OCI-M2 (cell line): ENCODE results near the gene ME3.

ENCODE experiments used
- DNase-seq: peaks from one replicate; lab custom pipeline; 2025; ENCODE audit not compliant: unreplicated experiment; lab: John Stamatoyannopoulos, UW

ME3 gene

DNA sequence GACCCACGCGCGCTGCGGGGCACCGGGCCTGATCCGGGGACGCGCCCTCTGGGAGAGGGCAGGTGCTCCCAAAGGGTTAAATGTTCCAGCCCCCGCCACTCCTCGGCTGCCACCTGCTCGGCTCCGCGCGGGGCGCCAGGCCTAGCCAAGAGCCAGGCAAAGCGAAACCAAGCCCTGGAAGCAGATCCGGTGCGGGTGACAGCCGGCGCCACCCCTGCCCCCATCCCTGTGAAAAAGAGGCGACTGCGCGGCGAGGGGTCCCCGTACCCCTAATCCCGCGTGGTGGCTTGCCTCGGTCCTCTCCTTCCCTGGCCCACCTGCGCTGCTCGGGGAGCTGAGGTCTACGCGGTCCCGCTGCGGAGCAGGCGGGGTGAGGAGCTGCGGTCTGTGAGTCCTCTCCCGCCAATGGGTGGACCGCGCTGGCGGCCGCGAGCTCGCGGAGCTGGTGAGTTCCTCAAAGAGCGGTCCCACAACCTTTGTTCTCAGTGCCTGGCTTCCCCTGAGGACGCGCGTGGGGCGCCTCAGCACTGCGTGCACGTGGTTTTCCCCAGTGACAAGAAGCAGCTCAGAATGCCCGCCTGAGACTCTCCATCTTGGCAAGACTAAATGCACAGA is at the start of gene ME3:
Gene ME3, minus strand, starts transcription at position 610 of the 615 bp plus-strand sequence.
- DNase-seq, result no peak

DNA sequence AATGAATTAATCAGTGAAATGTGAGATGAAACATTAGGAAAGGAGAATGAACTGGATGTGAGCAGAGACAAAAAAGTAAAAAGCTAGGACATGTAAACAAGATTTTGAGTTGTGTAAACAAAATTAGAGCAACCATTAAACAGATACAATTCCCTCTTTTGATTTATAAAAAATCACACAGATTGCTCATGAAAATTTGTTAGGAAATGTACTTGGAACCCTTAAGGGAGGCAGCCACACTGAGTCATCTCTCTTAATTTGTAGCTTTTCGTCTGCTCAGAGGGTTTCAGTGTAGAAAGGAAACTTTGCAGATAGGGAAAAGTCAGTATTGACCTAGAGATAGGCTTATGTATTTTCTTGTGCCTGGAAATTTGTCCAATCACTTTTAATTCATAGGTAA is 49.6 kb upstream of the ME3 start:
- DNase-seq, result no peak

DNA sequence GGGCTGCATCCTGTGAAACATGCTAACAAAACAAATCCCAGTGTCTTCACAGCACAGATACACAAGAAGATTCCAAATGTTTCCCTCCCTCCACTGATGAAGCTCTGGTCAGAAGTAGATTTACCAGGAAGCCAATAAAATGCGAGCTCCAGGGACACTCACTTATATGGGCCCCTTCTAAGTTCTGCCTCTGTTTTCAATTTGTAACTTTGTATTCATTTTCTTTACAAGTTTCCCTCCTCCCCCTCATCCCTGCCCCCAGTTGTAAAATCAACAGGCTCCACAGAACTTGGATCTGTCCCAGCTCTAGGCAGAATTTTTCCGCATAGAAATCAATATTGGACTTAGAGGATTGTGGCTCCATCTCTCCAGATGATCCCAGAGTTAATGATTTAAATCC is 48.1 kb upstream of the ME3 start:
- no peak for DNase-seq

DNA sequence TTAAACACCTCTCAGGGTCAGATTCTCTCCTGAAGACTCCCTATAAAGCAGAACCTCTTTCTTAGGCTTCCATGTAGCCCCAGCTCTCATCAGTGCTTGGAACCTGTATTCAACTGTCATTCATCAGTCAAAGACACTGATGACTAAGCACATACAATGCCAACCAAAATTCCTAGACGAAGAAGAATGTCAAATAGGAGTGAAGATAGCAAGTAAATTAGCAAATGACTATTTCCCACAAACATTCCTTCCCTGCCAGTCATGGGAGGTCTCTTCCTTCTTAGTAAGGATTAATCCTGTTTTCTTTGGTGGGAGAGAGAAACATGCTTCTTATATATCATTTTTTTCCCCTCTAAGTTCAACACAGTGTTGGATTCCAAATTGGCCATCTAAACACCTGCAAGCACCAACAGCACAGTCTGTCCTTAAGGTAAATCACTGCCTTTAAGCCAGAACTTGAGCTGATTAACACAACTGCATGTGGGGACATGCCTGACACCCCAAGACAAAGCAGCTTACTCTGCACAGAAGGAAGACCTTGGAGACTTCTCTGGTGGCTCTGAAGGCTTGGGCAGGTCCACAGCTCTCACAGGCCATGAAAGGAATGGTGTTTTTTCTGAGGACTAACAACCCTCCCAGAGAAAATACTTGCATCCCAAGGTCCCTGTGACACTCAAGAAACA is 47.5 kb upstream of the ME3 start:
- no peak for DNase-seq

DNA sequence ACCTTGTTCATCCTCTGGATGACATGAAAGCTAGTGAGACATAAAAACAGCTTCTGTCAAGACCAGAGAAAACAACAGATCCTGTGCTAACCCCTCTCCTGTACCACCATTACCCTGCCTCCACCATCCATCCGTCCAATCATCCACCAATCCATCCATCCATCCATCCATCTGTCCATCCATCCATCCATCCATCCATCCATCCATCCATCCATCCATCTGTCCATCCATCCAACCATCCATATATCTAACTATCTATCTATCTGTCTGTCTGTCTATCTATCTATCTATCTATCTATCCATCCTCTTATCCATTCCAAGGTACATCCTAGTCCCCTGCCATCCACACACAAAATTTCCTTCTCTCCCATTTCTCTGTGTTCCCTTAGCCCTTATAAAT is 46.6 kb upstream of the ME3 start:
- DNase-seq, result no peak

DNA sequence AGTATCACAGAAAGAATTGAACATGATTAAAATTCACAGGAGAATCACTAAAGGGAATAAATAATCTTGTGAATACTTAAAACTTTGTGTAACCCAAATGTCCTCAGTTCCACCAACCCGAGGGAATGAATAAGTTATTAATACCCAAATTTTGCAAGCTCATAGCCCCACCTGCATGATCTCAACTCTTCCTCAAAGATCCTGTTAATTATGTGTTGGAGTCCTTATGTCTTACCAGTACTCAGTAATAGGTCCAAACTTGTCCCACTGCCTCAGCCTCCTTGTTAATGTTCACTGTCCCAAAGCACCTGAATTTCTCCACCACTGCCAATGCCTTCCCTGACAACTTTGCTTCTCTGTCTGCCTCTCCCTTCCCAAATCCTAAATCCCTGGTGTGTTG is 46.1 kb upstream of the ME3 start:
- DNase-seq, result no peak

DNA sequence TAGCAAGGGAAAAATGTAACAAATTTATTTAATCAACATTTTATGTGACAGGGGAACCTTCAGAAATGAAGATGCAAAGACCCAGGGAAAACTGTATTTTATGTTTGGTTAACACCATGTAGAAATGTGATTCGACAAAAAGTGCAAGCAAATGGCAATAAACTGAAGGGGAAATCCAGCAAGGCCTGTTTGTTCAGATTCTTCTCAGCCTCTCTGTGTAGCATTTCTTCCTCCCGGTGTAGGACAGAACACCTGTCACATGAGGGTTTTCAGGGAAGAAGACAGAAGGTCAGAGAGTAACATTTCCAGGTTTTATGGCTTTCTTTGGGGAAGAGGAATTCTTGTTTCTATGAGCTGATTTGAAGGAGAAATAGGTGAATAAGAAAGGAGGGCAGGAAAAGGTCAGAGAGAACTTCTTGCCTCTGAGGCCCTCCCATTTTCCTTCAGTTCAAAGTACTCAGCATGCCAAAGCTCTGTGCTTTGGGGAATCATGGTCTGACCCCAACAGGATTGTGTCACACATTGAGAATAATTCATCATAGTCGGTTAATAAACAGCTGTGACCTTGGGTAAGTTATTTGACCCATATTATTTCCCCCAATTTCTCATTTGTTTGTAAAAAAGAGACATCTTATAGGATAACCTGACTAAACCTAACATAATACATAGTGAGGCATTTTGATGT is 45.5 kb upstream of the ME3 start:
- no peak for DNase-seq

DNA sequence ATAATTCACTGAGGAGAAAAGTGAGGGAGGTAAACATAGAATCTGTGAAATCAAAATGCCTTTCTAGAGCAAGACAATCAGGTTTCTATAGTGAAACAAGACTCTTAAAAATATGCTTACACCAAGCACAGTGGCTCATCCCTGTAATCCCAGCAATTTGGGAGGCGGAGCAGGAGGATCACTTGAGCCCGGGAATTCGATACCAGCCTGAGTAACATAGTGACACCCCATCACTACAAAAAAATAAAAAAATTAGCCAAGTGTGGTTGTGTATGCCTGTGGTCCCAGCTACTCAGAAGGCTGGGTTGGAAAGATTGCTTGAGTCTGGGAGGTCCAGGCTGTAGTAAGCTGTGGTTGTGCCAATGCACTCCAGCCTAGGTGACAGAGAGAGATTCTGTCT is 43.2 kb upstream of the ME3 start:
- no peak for DNase-seq

DNA sequence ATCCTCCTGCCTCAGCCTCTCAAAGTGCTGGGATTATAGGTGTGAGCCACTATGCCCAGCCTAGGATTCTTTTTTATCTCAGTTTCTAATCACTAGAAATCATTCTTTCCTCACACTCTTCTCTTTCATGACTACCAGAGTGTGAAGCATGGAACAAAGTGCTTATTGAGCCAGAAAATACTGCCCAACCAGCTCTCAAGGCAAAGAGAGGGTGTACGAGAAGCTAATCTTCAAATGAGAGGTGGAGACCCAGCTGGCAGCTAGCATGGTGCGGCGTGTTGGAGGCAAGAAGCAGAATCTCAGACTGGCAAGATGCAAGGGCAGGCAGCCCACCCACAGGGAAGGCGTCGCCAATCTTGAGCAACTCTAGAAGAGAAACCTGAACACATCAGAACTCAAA is 41.1 kb upstream of the ME3 start:
- no peak for DNase-seq

DNA sequence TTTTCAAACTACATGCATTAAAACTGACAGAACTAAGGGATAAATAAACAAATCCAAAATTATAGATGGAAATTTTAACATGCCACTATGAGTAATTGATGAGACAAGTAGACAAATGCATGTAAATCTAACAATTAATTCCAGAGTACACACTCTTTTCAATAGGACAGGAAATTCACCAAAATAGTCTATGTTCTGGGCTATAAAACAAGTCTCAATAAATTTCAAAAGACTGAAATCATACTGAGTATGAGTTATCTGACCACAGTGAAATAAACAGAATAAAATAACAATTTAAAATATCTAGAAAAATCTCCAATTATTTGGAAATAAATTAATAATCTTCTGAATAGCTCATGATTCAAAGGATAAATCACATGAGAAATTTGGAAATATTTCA is 38.5 kb upstream of the ME3 start:
- DNase-seq, result no peak

DNA sequence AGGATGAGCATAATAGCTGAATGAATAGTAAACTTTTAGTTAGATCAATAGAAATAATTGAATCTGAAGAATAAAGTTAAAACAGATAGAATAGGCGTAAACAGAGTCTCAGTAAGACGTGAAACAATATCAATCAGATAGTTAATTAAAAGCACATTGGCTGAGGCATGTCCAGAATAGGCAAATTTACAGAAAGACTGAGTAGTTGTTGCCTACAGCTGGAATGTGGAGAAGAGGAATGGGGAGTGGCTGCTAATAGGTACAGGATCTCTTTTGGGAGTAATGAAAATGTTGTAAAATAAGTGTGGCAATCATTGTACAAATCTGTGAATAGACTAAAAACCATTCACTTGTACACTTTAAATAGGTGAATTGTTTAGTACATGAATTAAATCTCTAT is 36.3 kb upstream of the ME3 start:
- DNase-seq, result no peak

DNA sequence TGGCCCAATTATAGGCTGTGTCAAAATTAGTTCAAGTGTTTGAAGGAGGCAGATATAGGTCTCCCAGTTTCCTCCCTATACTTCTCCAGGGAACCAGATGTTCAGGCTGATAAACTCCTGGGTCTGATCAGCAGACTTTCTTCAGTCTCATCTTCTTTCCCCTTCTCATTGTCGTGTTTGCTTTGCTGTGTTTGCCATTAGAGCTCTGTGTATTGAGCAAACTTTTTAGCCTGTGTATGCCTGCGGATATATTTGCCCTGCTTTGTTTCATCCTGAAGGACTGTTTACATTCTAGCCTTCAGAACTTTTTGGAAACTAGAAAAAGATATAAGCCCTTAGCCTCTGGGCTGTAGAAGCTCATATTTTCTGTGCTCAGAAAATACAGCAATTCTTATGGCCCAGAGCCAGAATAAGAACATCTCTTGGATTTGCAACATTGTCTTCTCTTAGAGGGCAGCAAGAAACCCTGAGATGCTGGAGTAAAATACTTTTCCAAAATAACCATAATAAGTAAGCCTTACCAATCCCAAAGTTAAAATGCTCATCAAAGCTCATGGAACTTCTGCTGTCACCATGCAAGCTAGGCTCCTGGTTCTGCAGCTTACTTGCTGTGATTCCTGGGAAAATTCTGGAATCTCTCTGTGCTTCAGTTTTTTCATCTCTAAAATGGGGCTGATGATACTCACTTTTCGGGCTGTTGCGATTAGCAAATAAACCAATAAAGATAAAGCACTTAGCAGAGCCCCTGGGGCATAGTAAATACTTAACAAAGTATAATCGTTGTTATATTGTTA is 34.1 kb upstream of the ME3 start:
- DNase-seq, result no peak

DNA sequence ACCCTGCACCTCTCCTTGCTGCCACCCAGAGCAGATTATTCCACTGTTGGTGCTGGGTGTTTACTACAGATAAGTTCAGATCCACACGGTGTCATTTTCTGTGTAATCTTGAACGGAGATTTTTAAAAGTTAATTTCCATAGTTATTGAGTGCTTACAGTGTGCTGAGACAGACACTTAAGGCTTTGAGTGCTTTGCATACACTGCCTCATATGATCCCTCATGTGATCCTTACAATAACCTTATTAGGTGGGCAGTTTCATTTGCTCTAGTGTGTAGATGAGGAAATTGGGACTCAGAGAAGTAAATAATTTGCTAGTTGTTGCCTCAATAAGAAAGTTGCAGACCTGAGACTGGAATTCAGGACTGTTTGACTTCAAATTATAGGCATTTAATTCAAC is 32.3 kb upstream of the ME3 start:
- no peak for DNase-seq

DNA sequence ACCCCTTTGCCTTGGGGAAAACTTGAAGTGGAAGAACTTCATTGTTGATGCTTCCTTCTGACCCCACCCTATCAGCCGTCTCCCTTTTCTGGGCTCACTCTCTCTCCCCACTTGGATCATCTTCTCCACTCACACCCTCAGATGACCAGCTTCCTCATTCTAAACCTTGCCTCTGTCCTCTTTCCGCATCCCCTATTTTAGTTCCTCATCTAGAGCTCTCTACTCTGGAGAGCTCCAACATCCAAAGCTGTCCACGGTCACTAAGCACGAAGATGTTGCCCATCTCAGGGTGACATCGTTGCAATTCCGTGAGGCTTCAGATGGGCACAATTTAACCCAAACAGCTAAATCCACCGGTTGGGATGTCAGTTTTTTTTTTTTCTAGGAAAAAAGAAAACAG is 31.6 kb upstream of the ME3 start:
- DNase-seq, result no peak

DNA sequence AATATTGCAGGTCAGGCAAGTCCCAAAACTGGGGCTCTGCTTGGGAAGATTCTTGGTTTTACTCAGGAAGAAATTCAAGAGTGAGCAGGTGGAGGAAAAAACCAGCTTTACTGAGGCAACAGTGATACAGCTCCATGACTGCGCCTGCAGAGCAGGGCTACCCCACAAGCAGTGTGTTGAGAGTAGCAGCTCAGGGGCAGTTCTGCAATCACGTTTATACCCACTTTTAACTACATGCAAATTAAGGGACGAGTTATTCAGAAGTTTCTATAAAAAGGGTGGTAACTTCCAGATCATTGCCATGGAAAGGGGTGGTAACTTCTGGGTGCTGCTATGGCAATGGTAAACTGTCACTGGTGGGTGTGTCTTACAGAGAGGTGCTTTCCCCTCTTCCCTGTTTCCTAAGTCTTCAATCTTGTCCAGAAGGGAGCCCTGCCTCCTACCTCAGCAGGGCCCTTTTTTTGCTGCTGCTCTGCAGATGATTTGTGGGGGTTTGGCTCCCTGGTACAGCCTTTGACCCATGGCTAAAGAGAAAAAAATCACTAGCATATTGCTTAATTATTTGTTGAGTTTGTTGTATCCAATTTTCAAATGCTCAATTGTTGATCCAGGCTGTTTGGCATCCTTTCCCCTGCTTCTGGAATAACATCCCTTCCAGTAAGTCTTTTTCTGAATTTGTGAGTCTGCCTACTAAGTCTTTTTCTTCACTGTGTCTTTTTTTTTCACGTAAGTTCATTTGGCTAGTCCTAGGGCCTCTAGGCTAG is 30.0 kb upstream of the ME3 start:
- DNase-seq, result no peak

DNA sequence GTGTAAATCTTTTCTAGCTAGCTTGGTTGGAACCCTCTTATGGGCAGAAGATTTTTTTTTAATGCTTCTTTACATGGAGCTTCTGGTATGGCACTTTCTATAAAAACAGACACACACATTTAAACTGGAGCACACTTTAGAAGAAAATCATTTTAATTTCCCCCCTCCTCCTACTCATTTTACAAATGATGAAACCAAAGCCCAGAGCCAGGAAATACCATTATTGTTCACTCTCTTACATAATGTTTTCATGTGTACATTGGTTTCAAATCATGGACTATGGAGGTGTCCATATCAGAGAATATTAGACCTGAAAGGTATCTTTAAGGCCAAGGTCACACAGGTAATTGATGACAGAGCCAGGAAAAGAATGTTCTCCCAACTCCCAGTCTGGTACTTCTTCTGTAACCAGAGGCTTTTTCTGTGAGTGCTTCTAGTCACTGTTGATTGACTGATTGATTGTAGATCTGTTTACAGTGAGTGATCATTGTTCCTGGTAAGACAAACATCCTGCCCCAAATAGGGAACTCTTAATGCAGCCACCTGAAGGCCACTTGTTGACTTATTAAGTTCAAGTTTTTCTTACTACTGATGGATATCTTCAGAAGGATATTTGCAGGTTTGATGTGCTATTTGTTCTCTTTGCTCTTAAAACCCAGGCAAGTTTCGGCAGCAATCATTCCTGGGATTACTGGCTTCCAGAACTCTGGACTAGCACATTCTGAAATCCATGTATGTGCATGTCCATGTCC is 26.8 kb upstream of the ME3 start:
- no peak for DNase-seq

DNA sequence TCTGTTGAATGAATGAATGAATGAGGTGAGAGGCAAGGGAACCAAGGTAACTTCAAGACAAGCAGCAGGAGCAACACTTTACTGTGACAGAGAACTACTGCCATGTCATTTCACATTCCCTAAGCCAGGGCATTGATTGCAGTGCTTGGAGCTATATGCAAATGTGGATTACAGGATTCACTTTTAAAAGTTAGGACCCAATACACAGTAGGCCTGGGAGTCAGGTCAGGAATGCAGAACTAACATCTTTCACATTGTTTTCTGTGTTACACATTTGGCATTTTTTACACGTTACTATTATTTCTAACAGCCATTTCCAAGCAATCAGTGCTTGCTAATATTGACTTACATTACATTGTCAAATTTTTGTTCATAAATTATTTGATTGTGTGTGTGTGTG is 26.2 kb upstream of the ME3 start:
- DNase-seq, result no peak

DNA sequence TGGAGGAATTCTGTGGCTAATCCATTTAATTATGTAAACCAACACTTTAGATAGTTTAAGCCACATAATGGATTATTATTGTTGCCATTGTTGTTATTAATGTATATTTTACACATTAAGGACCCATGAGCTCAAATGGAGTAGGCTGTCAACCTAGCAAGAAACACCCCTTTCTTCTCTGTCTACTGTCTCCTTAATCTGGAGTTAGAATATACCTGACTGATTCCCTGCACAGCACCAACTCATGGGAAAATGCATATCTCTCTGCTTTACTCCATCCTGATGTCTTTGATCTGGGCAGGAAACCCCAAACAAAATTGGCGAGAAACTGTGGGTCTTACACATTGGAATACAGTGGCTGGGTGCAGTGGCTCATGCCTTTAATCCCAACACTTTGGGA is 24.0 kb upstream of the ME3 start:
- DNase-seq, result no peak

DNA sequence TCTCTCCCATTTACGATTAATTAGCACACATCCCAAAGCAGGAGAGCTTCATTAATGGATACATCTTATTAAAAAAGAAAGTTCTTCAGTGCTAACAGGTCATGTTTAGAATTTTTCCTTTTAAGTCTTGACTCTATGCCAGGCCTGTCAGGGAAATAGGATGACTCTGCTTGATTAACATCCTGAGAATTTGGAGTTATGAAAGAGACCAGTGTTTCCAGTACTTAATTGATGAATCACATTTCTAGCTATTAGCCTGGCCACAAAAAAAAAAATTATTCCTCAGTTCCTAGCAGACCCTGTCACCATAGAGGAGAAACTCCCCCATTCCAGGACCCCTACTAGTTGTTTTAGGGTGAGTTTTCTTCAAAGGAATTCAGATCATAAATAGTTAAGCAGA is 23.6 kb upstream of the ME3 start:
- DNase-seq, result no peak

DNA sequence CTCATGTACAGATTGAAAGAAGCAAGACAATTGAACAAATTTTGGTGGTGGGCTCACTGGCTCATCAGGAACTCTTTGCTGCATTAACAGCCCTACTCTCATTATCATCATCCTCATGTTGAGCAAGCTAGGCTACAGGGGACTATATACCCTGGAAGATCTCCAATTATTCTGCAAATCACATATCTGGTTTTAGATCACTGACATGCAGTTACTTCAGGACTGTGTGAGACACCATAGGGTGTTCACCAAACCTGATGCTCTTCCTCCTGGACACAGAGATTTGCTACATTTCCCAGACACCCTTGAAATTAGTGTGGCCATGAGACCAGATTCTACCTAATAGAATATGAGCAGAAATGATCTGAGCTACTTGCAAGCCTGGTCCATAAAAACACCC is 23.0 kb upstream of the ME3 start:
- DNase-seq, result no peak
